Endothelial cell (in vitro differentiated cells): ENCODE data around the gene TIMM50. TPM values are rescaled to one million over a fixed set of nuclear protein-coding genes. Genes with fewer than 3 reads are reported as not detected.

Experiments used
- DNase-seq: peaks from one replicate; pipeline ENCODE4 v3.0.0; 2021; ENCODE audit warnings: low spot score
- H3K27ac Mint-ChIP-seq: one replicate; pipeline ENCODE4 v1.8.0; 2021; ENCODE audit warnings: mixed read lengths, inconsistent platforms; ENCODE audit not compliant: unreplicated experiment
- H3K27me3 Mint-ChIP-seq: one replicate; pipeline ENCODE4 v1.8.0; 2021; ENCODE audit warnings: mild to moderate bottlenecking, moderate library complexity, mixed read lengths, inconsistent platforms; ENCODE audit not compliant: unreplicated experiment
- H3K36me3 Mint-ChIP-seq: one replicate; pipeline ENCODE4 v1.8.0; 2021; ENCODE audit warnings: mild to moderate bottlenecking, low read depth, mixed read lengths, inconsistent platforms; ENCODE audit not compliant: unreplicated experiment
- H3K4me1 Mint-ChIP-seq: one replicate; pipeline ENCODE4 v1.8.0; 2021; ENCODE audit warnings: mild to moderate bottlenecking, mixed read lengths, inconsistent platforms; ENCODE audit not compliant: unreplicated experiment
- H3K4me3 Mint-ChIP-seq: one replicate; pipeline ENCODE4 v1.8.0; 2021; ENCODE audit warnings: mild to moderate bottlenecking, mixed read lengths, inconsistent platforms; ENCODE audit not compliant: unreplicated experiment
- H3K9me3 Mint-ChIP-seq: one replicate; pipeline ENCODE4 v1.8.0; 2021; ENCODE audit warnings: mixed read lengths, inconsistent platforms; ENCODE audit not compliant: unreplicated experiment
- total RNA-seq: library from RNA; stranded (reverse); fragmentation: NEBNext Ultra II Directional; extraction: Animal tissue kit (Norgen Biotek cat#: 25700); gene quantifications from one replicate; pipeline ENCODE4 v1.2.1, GENCODE V29; 2021; ENCODE audit not compliant: unreplicated experiment
- TF ChIP-seq, protein P1 (sequence below): fragments of 200-600 bp; sonication (generic); IDR thresholded peaks from one replicate; pipeline ENCODE4 v1.5.0; 2021; ENCODE audit warnings: antibody characterized with exemption; ENCODE audit not compliant: unreplicated experiment

Gene TIMM50
- total RNA-seq, 1 donor from 2014 or later: 86.2 TPM

DNA sequence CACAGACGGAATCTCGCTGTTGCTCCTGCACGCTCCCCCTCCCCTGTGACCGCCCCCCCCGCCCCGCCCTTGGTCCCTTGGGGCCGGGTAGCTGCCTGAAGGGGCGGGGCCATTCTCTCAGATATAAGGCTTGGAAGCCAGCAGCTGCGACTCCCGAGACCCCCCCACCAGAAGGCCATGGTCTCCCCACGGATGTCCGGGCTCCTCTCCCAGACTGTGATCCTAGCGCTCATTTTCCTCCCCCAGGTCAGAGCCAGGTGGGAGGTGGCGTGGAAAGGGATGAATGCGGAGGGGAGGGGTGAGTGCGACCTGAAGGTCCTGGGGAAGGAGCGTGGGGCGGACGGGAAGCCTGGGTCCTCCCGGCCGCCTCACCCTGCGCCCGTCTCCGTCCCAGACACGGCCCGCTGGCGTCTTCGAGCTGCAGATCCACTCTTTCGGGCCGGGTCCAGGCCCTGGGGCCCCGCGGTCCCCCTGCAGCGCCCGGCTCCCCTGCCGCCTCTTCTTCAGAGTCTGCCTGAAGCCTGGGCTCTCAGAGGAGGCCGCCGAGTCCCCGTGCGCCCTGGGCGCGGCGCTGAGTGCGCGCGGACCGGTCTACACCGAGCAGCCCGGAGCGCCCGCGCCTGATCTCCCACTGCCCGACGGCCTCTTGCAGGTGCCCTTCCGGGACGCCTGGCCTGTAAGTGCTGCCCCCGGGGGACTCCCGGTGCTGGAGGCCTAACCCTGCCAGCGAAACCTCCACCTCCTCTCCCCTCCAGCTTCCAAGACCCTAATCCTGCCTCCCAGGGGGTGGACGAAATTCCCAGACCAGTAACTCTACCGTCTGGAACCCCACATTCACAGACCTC lies 18.4 kb downstream of the TIMM50 start, which contains the start of gene DLL3:
Gene DLL3, plus strand, starts transcription at position 150 of the 845 bp plus-strand sequence. Its CDS starts 28 bp downstream, at position 178.
- Mint-ChIP-seq H3K4me1 (peaks cover 16% of the 10 kb centered on the region), H3K4me3 (peak within 1 kb of the TSS; percentile 97), H3K36me3 (peaks cover 21% of the 10 kb centered on the region), H3K9me3 (peaks cover 4% of the 10 kb centered on the region), H3K27ac (peak within 1 kb of the TSS; percentile 62), H3K27me3 (peaks cover 10% of the 10 kb centered on the region)
- TF ChIP-seq, protein P1, sequence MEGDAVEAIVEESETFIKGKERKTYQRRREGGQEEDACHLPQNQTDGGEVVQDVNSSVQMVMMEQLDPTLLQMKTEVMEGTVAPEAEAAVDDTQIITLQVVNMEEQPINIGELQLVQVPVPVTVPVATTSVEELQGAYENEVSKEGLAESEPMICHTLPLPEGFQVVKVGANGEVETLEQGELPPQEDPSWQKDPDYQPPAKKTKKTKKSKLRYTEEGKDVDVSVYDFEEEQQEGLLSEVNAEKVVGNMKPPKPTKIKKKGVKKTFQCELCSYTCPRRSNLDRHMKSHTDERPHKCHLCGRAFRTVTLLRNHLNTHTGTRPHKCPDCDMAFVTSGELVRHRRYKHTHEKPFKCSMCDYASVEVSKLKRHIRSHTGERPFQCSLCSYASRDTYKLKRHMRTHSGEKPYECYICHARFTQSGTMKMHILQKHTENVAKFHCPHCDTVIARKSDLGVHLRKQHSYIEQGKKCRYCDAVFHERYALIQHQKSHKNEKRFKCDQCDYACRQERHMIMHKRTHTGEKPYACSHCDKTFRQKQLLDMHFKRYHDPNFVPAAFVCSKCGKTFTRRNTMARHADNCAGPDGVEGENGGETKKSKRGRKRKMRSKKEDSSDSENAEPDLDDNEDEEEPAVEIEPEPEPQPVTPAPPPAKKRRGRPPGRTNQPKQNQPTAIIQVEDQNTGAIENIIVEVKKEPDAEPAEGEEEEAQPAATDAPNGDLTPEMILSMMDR: no peak
- DNase-seq: peak; percentile 53

DNA sequence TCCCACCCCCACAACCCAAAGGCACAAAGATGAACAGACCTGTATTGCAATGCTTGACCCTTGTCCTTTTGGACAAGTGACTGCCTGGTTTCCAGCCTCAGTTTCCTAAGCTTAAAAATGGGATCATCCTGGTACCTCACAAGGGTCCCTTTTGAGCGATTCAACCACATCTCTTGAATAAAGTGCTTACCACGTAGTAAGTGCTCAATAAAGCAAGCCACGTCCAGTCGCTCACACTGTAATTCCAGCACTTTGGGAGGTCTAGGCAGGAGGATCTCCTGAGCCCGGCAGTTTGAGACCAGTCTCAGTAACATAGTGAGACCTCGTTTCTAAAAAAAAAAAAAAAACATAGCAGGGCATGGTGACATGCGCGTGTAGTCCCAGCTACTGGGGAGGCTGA lies 19.3 kb downstream of the TIMM50 start:
- Mint-ChIP-seq H3K4me1 (peaks cover 16% of the 10 kb centered on the region), H3K27me3 (peaks cover 10% of the 10 kb centered on the region), H3K27ac (peak overlapping the region; percentile 55), H3K36me3 (peaks cover 30% of the 10 kb centered on the region), H3K4me3 (peak overlapping the region; percentile 95), H3K9me3 (peaks cover 4% of the 10 kb centered on the region)
- TF ChIP-seq, protein P1: no peak
- DNase-seq: no peak

DNA sequence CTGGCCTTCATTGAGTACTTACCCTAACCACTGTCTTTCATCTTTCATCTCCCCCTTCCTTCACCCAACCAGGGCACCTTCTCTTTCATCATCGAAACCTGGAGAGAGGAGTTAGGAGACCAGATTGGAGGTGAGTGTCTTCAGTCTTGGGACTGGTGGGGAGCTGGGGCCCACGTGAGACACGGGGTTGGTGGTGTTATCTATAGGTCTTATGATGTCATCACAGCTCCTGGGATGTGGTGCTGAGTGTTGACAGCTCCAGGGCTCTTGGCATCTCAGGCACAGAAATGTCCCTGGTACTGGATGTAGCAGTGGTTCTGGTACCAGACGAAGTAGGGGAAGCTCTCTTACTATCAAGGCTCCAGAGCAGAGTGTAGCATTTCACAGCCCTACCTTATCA lies 19.9 kb downstream of the TIMM50 start:
- Mint-ChIP-seq H3K4me3 (no peak overlapping the region), H3K27ac (no peak overlapping the region), H3K27me3 (peaks cover 10% of the 10 kb centered on the region), H3K9me3 (peaks cover 4% of the 10 kb centered on the region), H3K36me3 (peaks cover 30% of the 10 kb centered on the region), H3K4me1 (peaks cover 16% of the 10 kb centered on the region)
- no peak for DNase-seq
- TF ChIP-seq, protein P1: no peak

DNA sequence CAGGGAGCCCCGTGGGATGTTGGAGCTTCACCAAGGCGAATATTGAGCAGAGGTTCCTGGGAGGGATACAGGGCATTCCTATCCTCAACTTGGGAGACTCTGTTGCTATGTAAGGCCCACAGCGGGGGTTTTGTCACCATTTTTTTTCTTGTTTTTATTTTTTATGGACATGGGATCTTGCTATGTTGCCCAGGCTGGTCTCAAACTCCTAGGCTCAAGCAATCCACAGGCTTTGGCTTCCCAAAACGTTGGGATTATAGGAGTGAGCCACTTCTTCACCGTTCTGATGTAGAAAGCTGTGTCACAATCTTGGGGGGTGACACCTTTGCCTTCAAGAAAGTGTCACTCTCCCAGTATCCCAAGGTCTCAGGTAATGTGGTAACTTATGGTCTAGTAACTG lies 20.7 kb downstream of the TIMM50 start:
- H3K9me3 Mint-ChIP-seq: peaks cover 4% of the 10 kb centered on the region
- no peak for DNase-seq

More for the DNA sequence above, 20.7 kb downstream of the TIMM50 start:
- no peak overlapping the region for H3K4me3 Mint-ChIP-seq
- peaks cover 15% of the 10 kb centered on the region for H3K4me1 Mint-ChIP-seq
- TF ChIP-seq, protein P1: no peak
- H3K27ac Mint-ChIP-seq: no peak overlapping the region
- H3K36me3 Mint-ChIP-seq: peaks cover 33% of the 10 kb centered on the region
- H3K27me3 Mint-ChIP-seq: peaks cover 13% of the 10 kb centered on the region
